ENCODE results near the gene GLRX.

GLRX gene

GRCh38 chr5:95771892-95772291 is 50.6 kb downstream of the GLRX start:
- H3K4me3 ChIP-seq, result no peak overlapping the region
- no peak overlapping the region for H3K27ac ChIP-seq
- no peaks in the 10 kb centered on the region for H3K9me3 ChIP-seq
- H3K4me2 ChIP-seq, result no peak overlapping the region
- no peaks in the 10 kb centered on the region for H4K20me1 ChIP-seq
- no peak for TF ChIP-seq Cebpa-rat (IDR thresholded peaks at IDR 0.05)
- H3K27me3 ChIP-seq, result no peaks in the 10 kb centered on the region
- H3K4me1 ChIP-seq, result no peaks in the 10 kb centered on the region
- H3K9ac ChIP-seq, result no peak overlapping the region
- H3K36me3 ChIP-seq, result peaks cover 59% of the 10 kb centered on the region

DNA sequence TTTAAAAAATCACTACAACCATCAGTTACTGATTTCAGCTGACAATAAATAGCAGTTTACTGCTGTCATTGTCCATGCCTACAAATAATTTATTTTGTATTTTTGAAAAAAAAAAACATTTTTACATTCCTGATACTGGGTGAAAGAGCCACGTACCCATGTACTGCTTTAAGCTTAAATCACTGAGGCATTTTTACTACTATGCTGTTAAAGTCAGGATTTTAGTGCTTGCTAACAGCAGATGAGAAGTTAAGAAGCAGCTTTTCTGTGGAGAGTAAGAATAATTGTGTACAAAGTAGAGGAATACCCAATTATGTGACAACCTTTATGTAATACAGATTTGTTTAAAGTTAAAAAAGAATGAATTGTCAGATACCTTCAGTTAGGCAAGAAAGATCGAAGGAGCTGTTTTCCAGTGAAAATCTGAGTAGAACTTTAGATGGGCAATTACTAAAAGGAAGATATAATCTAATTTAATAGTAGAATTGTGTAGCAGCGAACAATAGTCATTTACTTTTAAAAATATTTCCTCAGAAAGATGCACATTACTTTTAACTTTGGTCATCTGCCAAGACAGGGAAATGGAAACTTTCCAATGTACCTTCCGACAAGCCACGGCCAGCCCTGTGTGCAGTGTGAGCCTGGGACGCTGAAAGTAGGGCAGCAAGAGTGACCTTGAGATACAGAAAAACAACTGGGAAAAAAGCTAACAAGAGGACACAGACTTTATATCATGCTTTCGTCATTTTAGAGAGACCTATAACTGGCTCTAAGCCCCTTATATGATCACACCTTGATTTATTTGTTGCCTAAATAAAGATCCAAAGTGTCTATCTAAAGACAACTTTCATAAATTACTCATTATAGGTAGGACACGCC is 51.5 kb downstream of the GLRX start:
- Histone ChIP-seq H3K4me3 (no peak overlapping the region), H4K20me1 (no peaks in the 10 kb centered on the region), H3K9ac (no peak overlapping the region), H3K4me2 (no peak overlapping the region), H3K4me1 (no peaks in the 10 kb centered on the region), H3K27me3 (no peaks in the 10 kb centered on the region), H3K9me3 (no peaks in the 10 kb centered on the region), H3K27ac (no peak overlapping the region), H3K36me3 (peaks cover 64% of the 10 kb centered on the region)
- TF ChIP-seq Cebpa-rat (IDR thresholded peaks at IDR 0.05), result no peak

- H3K27me3 ChIP-seq, result no peaks in the 10 kb centered on the region
- H4K20me1 ChIP-seq, result no peaks in the 10 kb centered on the region
- H3K9ac ChIP-seq, result no peak overlapping the region
- TF ChIP-seq Cebpa-rat (IDR thresholded peaks at IDR 0.05), result no peak
- H3K27ac ChIP-seq, result no peak overlapping the region
- no peak overlapping the region for H3K4me2 ChIP-seq
- H3K36me3 ChIP-seq, result peaks cover 83% of the 10 kb centered on the region
- H3K9me3 ChIP-seq, result no peaks in the 10 kb centered on the region
- no peak overlapping the region for H3K4me3 ChIP-seq
- no peaks in the 10 kb centered on the region for H3K4me1 ChIP-seq
These were observed 53.8 kb downstream of the GLRX start for GRCh38 chr5:95768731-95769130.

DNA sequence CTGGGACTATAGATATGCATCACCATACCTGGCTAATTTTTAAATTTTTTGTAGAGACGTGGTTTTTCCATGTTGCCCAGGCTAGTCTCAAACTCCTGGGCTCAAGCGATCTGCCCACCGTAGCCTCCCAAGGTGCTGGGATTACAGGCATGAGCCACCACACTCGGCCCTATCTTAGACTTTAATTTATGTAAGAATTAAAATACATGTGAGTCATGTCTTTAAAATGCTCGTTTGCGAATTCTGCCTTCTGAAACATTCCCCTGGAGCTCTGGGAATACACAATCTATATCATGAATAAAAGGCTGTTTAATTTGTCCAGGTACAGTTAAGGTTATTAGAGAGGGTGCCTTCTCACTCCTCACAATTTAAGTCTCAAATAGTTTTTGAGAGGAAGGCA is 58.6 kb downstream of the GLRX start:
- no peak overlapping the region for H3K4me3 ChIP-seq
- H3K9ac ChIP-seq, result no peak overlapping the region
- peaks cover 47% of the 10 kb centered on the region for H3K36me3 ChIP-seq
- no peaks in the 10 kb centered on the region for H3K9me3 ChIP-seq
- no peaks in the 10 kb centered on the region for H3K27me3 ChIP-seq
- no peak overlapping the region for H3K27ac ChIP-seq
- no peak overlapping the region for H3K4me2 ChIP-seq
- peaks cover 41% of the 10 kb centered on the region for H3K4me1 ChIP-seq
- no peak for TF ChIP-seq Cebpa-rat (IDR thresholded peaks at IDR 0.05)
- H4K20me1 ChIP-seq, result no peaks in the 10 kb centered on the region

Data from BLaER1 (cell line).